ENCODE data around the gene S100A1.

S100A1 gene

GRCh38 chr1:153597206-153597605, 31.0 kb upstream of the S100A1 start:
- H3K27ac ChIP-seq (ENCODE audit: low read length) = no peak overlapping the region
- H3K4me1 ChIP-seq (ENCODE audit: control insufficient read depth in 1 of 2, insufficient read depth in 2 of 2, low read length in 2 of 2) = peaks cover 4 to 5% of the 10 kb centered on the region in 2 donors
- no peaks in the 10 kb centered on the region for H3K27me3 ChIP-seq (ENCODE audit: low read depth, low read length)
- H3K9me3 ChIP-seq (ENCODE audit: control insufficient read depth in 1 of 2, low read length in 2 of 2) = no peaks in the 10 kb centered on the region
- no peak overlapping the region for H3K4me3 ChIP-seq (ENCODE audit: low read depth in 1 of 2, low read length in 2 of 2)
- no peaks in the 10 kb centered on the region for H3K36me3 ChIP-seq (ENCODE audit: control insufficient read depth in 1 of 2, insufficient read depth in 2 of 2, low read length in 2 of 2)

- Histone ChIP-seq H3K9me3 (ENCODE audit: control insufficient read depth in 1 of 2, low read length in 2 of 2) (no peaks in the 10 kb centered on the region), H3K4me3 (ENCODE audit: low read depth in 1 of 2, low read length in 2 of 2) (no peak overlapping the region), H3K4me1 (ENCODE audit: control insufficient read depth in 1 of 2, insufficient read depth in 2 of 2, low read length in 2 of 2) (peaks cover 4 to 5% of the 10 kb centered on the region in 2 donors), H3K27me3 (ENCODE audit: low read depth, low read length) (no peaks in the 10 kb centered on the region), H3K27ac (ENCODE audit: low read length) (no peak overlapping the region), H3K36me3 (ENCODE audit: control insufficient read depth in 1 of 2, insufficient read depth in 2 of 2, low read length in 2 of 2) (no peaks in the 10 kb centered on the region)
These were observed 29.7 kb upstream of the S100A1 start for GRCh38 chr1:153598309-153599172.

- no peaks in the 10 kb centered on the region for H3K9me3 ChIP-seq (ENCODE audit: control insufficient read depth in 1 of 2, low read length in 2 of 2)
- H3K36me3 ChIP-seq (ENCODE audit: control insufficient read depth in 1 of 2, insufficient read depth in 2 of 2, low read length in 2 of 2) = no peaks in the 10 kb centered on the region
- H3K4me1 ChIP-seq (ENCODE audit: control insufficient read depth in 1 of 2, insufficient read depth in 2 of 2, low read length in 2 of 2) = peaks cover 4 to 5% of the 10 kb centered on the region in 2 donors
- H3K27ac ChIP-seq (ENCODE audit: low read length) = no peak overlapping the region
- no peaks in the 10 kb centered on the region for H3K27me3 ChIP-seq (ENCODE audit: low read depth, low read length)
- H3K4me3 ChIP-seq (ENCODE audit: low read depth in 1 of 2, low read length in 2 of 2) = no peak overlapping the region
These were observed 28.4 kb upstream of the S100A1 start for GRCh38 chr1:153599847-153600246.

- Histone ChIP-seq H3K27me3 (ENCODE audit: low read depth, low read length) (no peaks in the 10 kb centered on the region), H3K4me1 (ENCODE audit: control insufficient read depth in 1 of 2, insufficient read depth in 2 of 2, low read length in 2 of 2) (peaks cover 4 to 5% of the 10 kb centered on the region in 2 donors), H3K27ac (ENCODE audit: low read length) (no peak overlapping the region)
These were observed 25.5 kb upstream of the S100A1 start for GRCh38 chr1:153602749-153603148.

GRCh38 chr1:153606194-153606593, 22.0 kb upstream of the S100A1 start:
- no peaks in the 10 kb centered on the region for H3K27me3 ChIP-seq (ENCODE audit: low read depth, low read length)
- peaks cover 16 to 25% of the 10 kb centered on the region in 2 donors for H3K36me3 ChIP-seq (ENCODE audit: control insufficient read depth in 1 of 2, insufficient read depth in 2 of 2, low read length in 2 of 2)
- H3K4me3 ChIP-seq (ENCODE audit: low read depth in 1 of 2, low read length in 2 of 2) = no peak overlapping the region
- no peaks in the 10 kb centered on the region for H3K9me3 ChIP-seq (ENCODE audit: control insufficient read depth in 1 of 2, low read length in 2 of 2)
- H3K4me1 ChIP-seq (ENCODE audit: control insufficient read depth in 1 of 2, insufficient read depth in 2 of 2, low read length in 2 of 2) = peaks cover 12 to 13% of the 10 kb centered on the region in 2 donors
- no peak overlapping the region for H3K27ac ChIP-seq (ENCODE audit: low read length)

More at GRCh38 chr1:153602749-153603148, 25.5 kb upstream of the S100A1 start:
- no peak overlapping the region for H3K4me3 ChIP-seq (ENCODE audit: low read depth in 1 of 2, low read length in 2 of 2)
- H3K36me3 ChIP-seq (ENCODE audit: control insufficient read depth in 1 of 2, insufficient read depth in 2 of 2, low read length in 2 of 2) = peaks cover 14 to 22% of the 10 kb centered on the region in 2 donors
- no peaks in the 10 kb centered on the region for H3K9me3 ChIP-seq (ENCODE audit: control insufficient read depth in 1 of 2, low read length in 2 of 2)

- Histone ChIP-seq H3K4me3 (ENCODE audit: low read depth in 1 of 2, low read length in 2 of 2) (no peak overlapping the region), H3K9me3 (ENCODE audit: control insufficient read depth in 1 of 2, low read length in 2 of 2) (no peaks in the 10 kb centered on the region), H3K36me3 (ENCODE audit: control insufficient read depth in 1 of 2, insufficient read depth in 2 of 2, low read length in 2 of 2) (peaks cover 16 to 25% of the 10 kb centered on the region in 2 donors), H3K27ac (ENCODE audit: low read length) (no peak overlapping the region), H3K4me1 (ENCODE audit: control insufficient read depth in 1 of 2, insufficient read depth in 2 of 2, low read length in 2 of 2) (peaks cover 13 to 16% of the 10 kb centered on the region in 2 donors), H3K27me3 (ENCODE audit: low read depth, low read length) (no peaks in the 10 kb centered on the region)
These were observed 20.9 kb upstream of the S100A1 start for GRCh38 chr1:153607381-153607780.

- no peaks in the 10 kb centered on the region for H3K9me3 ChIP-seq (ENCODE audit: control insufficient read depth in 1 of 2, low read length in 2 of 2)
- H3K27ac ChIP-seq (ENCODE audit: low read length) = peak overlapping the region; percentile 72
- peaks cover 16 to 25% of the 10 kb centered on the region in 2 donors for H3K36me3 ChIP-seq (ENCODE audit: control insufficient read depth in 1 of 2, insufficient read depth in 2 of 2, low read length in 2 of 2)
- no peaks in the 10 kb centered on the region for H3K27me3 ChIP-seq (ENCODE audit: low read depth, low read length)
- peak overlapping the region; percentile 21 to 52 for H3K4me3 ChIP-seq (ENCODE audit: low read depth in 1 of 2, low read length in 2 of 2)
- peaks cover 14 to 19% of the 10 kb centered on the region in 2 donors for H3K4me1 ChIP-seq (ENCODE audit: control insufficient read depth in 1 of 2, insufficient read depth in 2 of 2, low read length in 2 of 2)
These were observed 20.0 kb upstream of the S100A1 start for GRCh38 chr1:153608089-153608682.

- Histone ChIP-seq H3K36me3 (ENCODE audit: control insufficient read depth in 1 of 2, insufficient read depth in 2 of 2, low read length in 2 of 2) (peaks cover 16 to 25% of the 10 kb centered on the region in 2 donors), H3K27me3 (ENCODE audit: low read depth, low read length) (no peaks in the 10 kb centered on the region), H3K4me3 (ENCODE audit: low read depth in 1 of 2, low read length in 2 of 2) (peak overlapping the region; percentile 21 to 52), H3K4me1 (ENCODE audit: control insufficient read depth in 1 of 2, insufficient read depth in 2 of 2, low read length in 2 of 2) (peaks cover 18 to 23% of the 10 kb centered on the region in 2 donors), H3K9me3 (ENCODE audit: control insufficient read depth in 1 of 2, low read length in 2 of 2) (no peaks in the 10 kb centered on the region), H3K27ac (ENCODE audit: low read length) (peak overlapping the region; percentile 72)
These were observed 19.3 kb upstream of the S100A1 start for GRCh38 chr1:153608742-153609584.

- Histone ChIP-seq H3K9me3 (ENCODE audit: control insufficient read depth in 1 of 2, low read length in 2 of 2) (no peaks in the 10 kb centered on the region), H3K4me3 (ENCODE audit: low read depth in 1 of 2, low read length in 2 of 2) (peak overlapping the region in 1 of 2 donors; percentile 9), H3K27ac (ENCODE audit: low read length) (peak overlapping the region; percentile 72), H3K4me1 (ENCODE audit: control insufficient read depth in 1 of 2, insufficient read depth in 2 of 2, low read length in 2 of 2) (peaks cover 18 to 23% of the 10 kb centered on the region in 2 donors), H3K27me3 (ENCODE audit: low read depth, low read length) (no peaks in the 10 kb centered on the region), H3K36me3 (ENCODE audit: control insufficient read depth in 1 of 2, insufficient read depth in 2 of 2, low read length in 2 of 2) (peaks cover 16 to 25% of the 10 kb centered on the region in 2 donors)
These were observed 18.7 kb upstream of the S100A1 start for GRCh38 chr1:153609585-153609907.

GRCh38 chr1:153610334-153610733, 17.9 kb upstream of the S100A1 start:
- Histone ChIP-seq H3K9me3 (ENCODE audit: control insufficient read depth in 1 of 2, low read length in 2 of 2) (no peaks in the 10 kb centered on the region), H3K27ac (ENCODE audit: low read length) (peak overlapping the region; percentile 72), H3K4me3 (ENCODE audit: low read depth in 1 of 2, low read length in 2 of 2) (peak overlapping the region in 1 of 2 donors; percentile 9)

GRCh38 chr1:153610811-153611301, 17.4 kb upstream of the S100A1 start:
- peak overlapping the region in 1 of 2 donors; percentile 9 for H3K4me3 ChIP-seq (ENCODE audit: low read depth in 1 of 2, low read length in 2 of 2)
- peaks cover 16 to 20% of the 10 kb centered on the region in 2 donors for H3K36me3 ChIP-seq (ENCODE audit: control insufficient read depth in 1 of 2, insufficient read depth in 2 of 2, low read length in 2 of 2)
- peak overlapping the region; percentile 98 for H3K27ac ChIP-seq (ENCODE audit: low read length)
- H3K4me1 ChIP-seq (ENCODE audit: control insufficient read depth in 1 of 2, insufficient read depth in 2 of 2, low read length in 2 of 2) = peaks cover 18 to 23% of the 10 kb centered on the region in 2 donors
- H3K9me3 ChIP-seq (ENCODE audit: control insufficient read depth in 1 of 2, low read length in 2 of 2) = no peaks in the 10 kb centered on the region
- H3K27me3 ChIP-seq (ENCODE audit: low read depth, low read length) = no peaks in the 10 kb centered on the region

More at GRCh38 chr1:153610334-153610733, 17.9 kb upstream of the S100A1 start:
- no peaks in the 10 kb centered on the region for H3K27me3 ChIP-seq (ENCODE audit: low read depth, low read length)
- H3K4me1 ChIP-seq (ENCODE audit: control insufficient read depth in 1 of 2, insufficient read depth in 2 of 2, low read length in 2 of 2) = peaks cover 18 to 23% of the 10 kb centered on the region in 2 donors
- H3K36me3 ChIP-seq (ENCODE audit: control insufficient read depth in 1 of 2, insufficient read depth in 2 of 2, low read length in 2 of 2) = peaks cover 16 to 25% of the 10 kb centered on the region in 2 donors

All from muscle layer of duodenum (tissue), 2 donors.